ENCODE results near the gene SCAPER. TPM values are rescaled to one million over a fixed set of nuclear protein-coding genes. Genes with fewer than 3 reads are reported as not detected.

The SCAPER gene
- total RNA-seq, 4 donors from 2014 or later, result 19.6 to 35.9 (median 31.8) TPM

DNA sequence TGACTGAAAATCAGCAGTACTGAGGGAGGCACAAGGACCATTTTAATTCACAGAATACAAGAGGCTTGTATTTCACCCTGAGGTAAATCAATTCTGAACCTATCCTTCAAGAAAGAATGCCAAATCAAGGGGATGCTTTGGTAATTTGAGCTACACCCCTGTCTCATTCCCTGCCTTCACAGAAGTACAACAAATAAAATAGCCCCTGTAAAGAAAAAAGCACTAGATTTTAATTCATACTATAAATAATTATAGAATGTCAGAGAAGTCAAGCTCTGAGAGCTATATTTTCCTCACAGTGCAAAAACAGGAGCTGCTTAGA, 319.6 kb downstream of the SCAPER start:
- Histone ChIP-seq H3K9me3 (peaks cover 0 to 6% (median 3%) of the 10 kb centered on the region in 3 donors), H3K27me3 (no peaks in the 10 kb centered on the region), H3K4me1 (no peaks in the 10 kb centered on the region), H3K27ac (no peak overlapping the region), H3K4me3 (no peak overlapping the region), H3K36me3 (no peaks in the 10 kb centered on the region)
- no peak for TF ChIP-seq POLR2A (IDR thresholded peaks at IDR 0.05)
- TF ChIP-seq, protein P1, sequence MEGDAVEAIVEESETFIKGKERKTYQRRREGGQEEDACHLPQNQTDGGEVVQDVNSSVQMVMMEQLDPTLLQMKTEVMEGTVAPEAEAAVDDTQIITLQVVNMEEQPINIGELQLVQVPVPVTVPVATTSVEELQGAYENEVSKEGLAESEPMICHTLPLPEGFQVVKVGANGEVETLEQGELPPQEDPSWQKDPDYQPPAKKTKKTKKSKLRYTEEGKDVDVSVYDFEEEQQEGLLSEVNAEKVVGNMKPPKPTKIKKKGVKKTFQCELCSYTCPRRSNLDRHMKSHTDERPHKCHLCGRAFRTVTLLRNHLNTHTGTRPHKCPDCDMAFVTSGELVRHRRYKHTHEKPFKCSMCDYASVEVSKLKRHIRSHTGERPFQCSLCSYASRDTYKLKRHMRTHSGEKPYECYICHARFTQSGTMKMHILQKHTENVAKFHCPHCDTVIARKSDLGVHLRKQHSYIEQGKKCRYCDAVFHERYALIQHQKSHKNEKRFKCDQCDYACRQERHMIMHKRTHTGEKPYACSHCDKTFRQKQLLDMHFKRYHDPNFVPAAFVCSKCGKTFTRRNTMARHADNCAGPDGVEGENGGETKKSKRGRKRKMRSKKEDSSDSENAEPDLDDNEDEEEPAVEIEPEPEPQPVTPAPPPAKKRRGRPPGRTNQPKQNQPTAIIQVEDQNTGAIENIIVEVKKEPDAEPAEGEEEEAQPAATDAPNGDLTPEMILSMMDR (IDR thresholded peaks at IDR 0.05 in 4 of 5, conservative IDR thresholded peaks at IDR 0.05 in 1 of 5), result no peak
- intact Hi-C loops (cut with DNase I; ENCODE audit: low total_unique reads), result no loop called here
- in situ Hi-C loops (cut with MboI; ENCODE audit: low sequenced_read_pairs in 4 of 4), result no loop called here
- ATAC-seq, result no peak
- DNase-seq, result no peak

DNA sequence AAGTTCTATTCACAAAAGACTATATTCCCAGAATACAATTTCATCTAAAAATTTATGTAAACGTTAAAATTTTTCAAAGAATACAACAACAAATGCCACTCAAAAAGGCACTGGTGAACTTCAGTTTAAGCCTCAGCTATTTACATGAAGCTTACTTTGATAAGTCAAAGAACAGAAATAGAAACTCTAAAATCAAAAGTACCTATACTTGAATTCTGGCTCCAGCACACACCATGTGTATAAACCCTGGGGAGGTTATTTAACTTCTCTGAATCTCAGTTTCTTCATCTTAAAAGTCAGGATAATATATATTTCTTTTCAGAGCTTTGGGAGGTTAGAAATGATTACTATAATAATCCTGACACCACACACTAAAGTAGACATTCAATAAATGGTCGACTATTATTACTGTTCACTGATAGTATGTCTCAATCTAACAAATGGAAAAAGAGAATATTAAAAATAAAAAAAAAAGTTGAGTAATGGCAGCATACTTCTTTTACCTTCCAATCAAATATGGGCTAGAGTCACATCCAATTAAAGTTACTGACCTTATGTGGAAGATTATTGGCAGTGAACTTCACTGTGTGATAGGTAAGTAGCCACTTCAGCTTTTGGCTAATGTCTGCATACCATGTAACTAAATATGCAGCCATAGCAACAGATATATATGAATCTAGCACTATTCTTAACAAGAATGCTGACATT, 320.1 kb downstream of the SCAPER start:
- no peak overlapping the region for H3K27ac ChIP-seq
- in situ Hi-C loops (cut with MboI; ENCODE audit: low sequenced_read_pairs in 4 of 4), result no loop called here
- no peaks in the 10 kb centered on the region for H3K27me3 ChIP-seq
- no peak for ATAC-seq
- H3K36me3 ChIP-seq, result no peaks in the 10 kb centered on the region
- H3K4me3 ChIP-seq, result no peak overlapping the region
- no peaks in the 10 kb centered on the region for H3K4me1 ChIP-seq
- no peak for DNase-seq
- TF ChIP-seq, protein P1 (IDR thresholded peaks at IDR 0.05 in 4 of 5, conservative IDR thresholded peaks at IDR 0.05 in 1 of 5), result no peak
- TF ChIP-seq POLR2A (IDR thresholded peaks at IDR 0.05), result no peak
- intact Hi-C loops (cut with DNase I; ENCODE audit: low total_unique reads), result no loop called here
- H3K9me3 ChIP-seq, result peaks cover 0 to 6% (median 3%) of the 10 kb centered on the region in 3 donors

- Histone ChIP-seq H3K4me1 (peaks cover under 1 to 1% of the 10 kb centered on the region in 2 donors), H3K9me3 (peaks cover 0 to 6% (median 3%) of the 10 kb centered on the region in 3 donors), H3K36me3 (no peaks in the 10 kb centered on the region), H3K27me3 (no peaks in the 10 kb centered on the region), H3K27ac (no peak overlapping the region), H3K4me3 (no peak overlapping the region)
- no peak for ATAC-seq
- no peak for TF ChIP-seq POLR2A (IDR thresholded peaks at IDR 0.05)
- TF ChIP-seq, protein P1 (IDR thresholded peaks at IDR 0.05 in 4 of 5, conservative IDR thresholded peaks at IDR 0.05 in 1 of 5), result no peak
- intact Hi-C loops (cut with DNase I; ENCODE audit: low total_unique reads) (no loop called here), in situ Hi-C loops (cut with MboI; ENCODE audit: low sequenced_read_pairs in 4 of 4) (no loop called here)
- no peak for DNase-seq
Measured at GRCh38 chr15:76582550-76582949, 322.6 kb downstream of the SCAPER start.

DNA sequence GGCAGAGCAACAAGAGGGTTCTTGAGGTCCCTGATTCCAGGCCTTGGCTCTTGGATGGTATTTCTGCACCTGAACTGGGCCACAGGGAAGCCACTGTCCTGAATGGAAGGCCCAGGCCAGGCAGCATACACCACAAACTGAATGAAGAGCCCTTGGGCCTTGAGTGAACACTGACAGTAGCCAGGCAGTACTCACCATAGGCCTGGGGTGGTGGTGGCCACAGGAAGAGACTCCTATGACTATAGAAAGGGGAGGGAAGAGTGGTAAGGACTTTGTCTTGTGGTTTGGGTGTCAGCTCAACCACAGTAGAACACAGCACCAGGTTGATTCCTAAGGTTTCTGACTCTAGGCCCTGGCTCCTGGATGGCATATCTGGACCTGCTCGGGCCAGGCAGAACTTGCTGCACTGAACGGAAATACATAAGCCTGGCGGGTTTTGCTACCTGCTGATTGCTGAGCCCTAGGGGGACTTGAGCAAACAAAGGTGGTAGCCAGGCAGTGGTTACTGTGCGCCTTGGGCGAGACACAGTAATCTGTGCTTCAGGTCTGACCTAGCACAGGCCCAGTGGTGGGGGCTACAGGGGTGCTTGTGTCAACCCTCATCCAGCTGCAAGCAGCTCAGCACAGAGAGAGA, 327.1 kb downstream of the SCAPER start:
- Histone ChIP-seq H3K27ac (no peak overlapping the region), H3K4me3 (no peak overlapping the region), H3K9me3 (peaks cover 0 to 6% (median 3%) of the 10 kb centered on the region in 3 donors), H3K36me3 (no peaks in the 10 kb centered on the region), H3K27me3 (no peaks in the 10 kb centered on the region), H3K4me1 (peaks cover 11 to 12% of the 10 kb centered on the region in 2 donors)
- DNase-seq (no peak), ATAC-seq (no peak)
- intact Hi-C loops (cut with DNase I; ENCODE audit: low total_unique reads) (no loop called here), in situ Hi-C loops (cut with MboI; ENCODE audit: low sequenced_read_pairs in 4 of 4) (no loop called here)
- no peak for TF ChIP-seq POLR2A (IDR thresholded peaks at IDR 0.05)
- TF ChIP-seq, protein P1 (IDR thresholded peaks at IDR 0.05 in 4 of 5, conservative IDR thresholded peaks at IDR 0.05 in 1 of 5), result no peak
